H9 (cell line): ENCODE measurements around the gene WDR33. TPM values are rescaled to one million over a fixed set of nuclear protein-coding genes. Genes with fewer than 3 reads are reported as not detected.

Experiments
- DNase-seq: peaks from one replicate; pipeline ENCODE4 v3.0.0-alpha.2; 2017
- H2AFZ ChIP-seq: one replicate; pipeline ENCODE4 v1.6.1; 2013; ENCODE audit warnings: mild to moderate bottlenecking, low read length, control low read depth, moderate library complexity
- H2AK5ac ChIP-seq: 2 replicates; pipeline ENCODE4 v1.6.1; 2013; ENCODE audit warnings: low read length, control low read depth, mixed read lengths; ENCODE audit not compliant: insufficient read length
- H2BK120ac ChIP-seq: one replicate; pipeline ENCODE4 v1.6.1; 2013; ENCODE audit warnings: low read depth, mild to moderate bottlenecking, low read length, control low read depth, inconsistent platforms; ENCODE audit not compliant: poor library complexity, severe bottlenecking
- H2BK12ac ChIP-seq: 2 replicates; pipeline ENCODE4 v1.6.1; 2013; ENCODE audit warnings: low read length, control low read depth, mixed read lengths, low read depth; ENCODE audit not compliant: insufficient read length
- H2BK15ac ChIP-seq: 2 replicates; pipeline ENCODE4 v1.6.1; 2013; ENCODE audit warnings: low read depth, low read length, control low read depth
- H2BK20ac ChIP-seq: one replicate; pipeline ENCODE4 v1.6.1; 2013; ENCODE audit warnings: low read depth, mild to moderate bottlenecking, low read length, control low read depth, inconsistent platforms; ENCODE audit not compliant: poor library complexity, severe bottlenecking
- H2BK5ac ChIP-seq: 2 replicates; pipeline ENCODE4 v1.6.1; 2013; ENCODE audit warnings: low read length, control low read depth, mixed read lengths; ENCODE audit not compliant: insufficient read length
- H3K14ac ChIP-seq: 2 replicates; pipeline ENCODE4 v1.6.1; 2013; ENCODE audit warnings: low read length, control low read depth; ENCODE audit not compliant: insufficient read depth
- H3K18ac ChIP-seq: 2 replicates; pipeline ENCODE4 v1.6.1; 2013; ENCODE audit warnings: low read depth, mild to moderate bottlenecking, mixed read lengths, low read length, control low read depth; ENCODE audit not compliant: insufficient read length
- H3K23ac ChIP-seq: 2 replicates; pipeline ENCODE4 v1.6.1; 2013; ENCODE audit warnings: low read length, control low read depth, mixed read lengths, low read depth; ENCODE audit not compliant: insufficient read length
- H3K23me2 ChIP-seq: 2 replicates; pipeline ENCODE4 v1.6.1; 2013; ENCODE audit warnings: low read depth, mild to moderate bottlenecking, mixed read lengths, low read length, control low read depth; ENCODE audit not compliant: insufficient read length, poor library complexity, severe bottlenecking
- H3K27ac ChIP-seq: 2 replicates; pipeline ENCODE4 v1.5.1; 2013; ENCODE audit warnings: low read length, control low read depth, mixed read lengths, low read depth; ENCODE audit not compliant: insufficient read length
- H3K27me3 ChIP-seq: 2 replicates; pipeline ENCODE4 v1.6.1; 2013; ENCODE audit warnings: low read length, control low read depth, inconsistent platforms; ENCODE audit not compliant: insufficient read depth
- H3K4ac ChIP-seq: 2 replicates; pipeline ENCODE4 v1.6.1; 2013; ENCODE audit warnings: low read depth, mild to moderate bottlenecking, control low read depth, inconsistent platforms, low read length, moderate library complexity
- H3K4me1 ChIP-seq: 2 replicates; pipeline ENCODE4 v1.6.1; 2013; ENCODE audit warnings: low read length, control low read depth, inconsistent platforms; ENCODE audit not compliant: insufficient read depth
- H3K4me2 ChIP-seq: 2 replicates; pipeline ENCODE4 v1.6.1; 2013; ENCODE audit warnings: low read length, control low read depth, mixed read lengths; ENCODE audit not compliant: insufficient read length, insufficient read depth
- H3K56ac ChIP-seq: 2 replicates; pipeline ENCODE4 v1.6.1; 2013; ENCODE audit warnings: low read depth, mild to moderate bottlenecking, mixed read lengths, low read length, control low read depth; ENCODE audit not compliant: insufficient read length
- H3K79me1 ChIP-seq: 2 replicates; pipeline ENCODE4 v1.6.1; 2013; ENCODE audit warnings: low read depth, mild to moderate bottlenecking, moderate library complexity, low read length, control low read depth, inconsistent platforms; ENCODE audit not compliant: insufficient read depth, poor library complexity, severe bottlenecking
- H3K79me2 ChIP-seq: 2 replicates; pipeline ENCODE4 v1.6.1; 2013; ENCODE audit warnings: low read length, control low read depth, inconsistent platforms; ENCODE audit not compliant: insufficient read depth
- H3K9ac ChIP-seq: 2 replicates; pipeline ENCODE4 v1.6.1; 2013; ENCODE audit warnings: low read length, control low read depth, mixed read lengths; ENCODE audit not compliant: insufficient read length; ENCODE audit errors: extremely low read depth
- H3K9me3 ChIP-seq: one replicate; pipeline ENCODE4 v1.6.1; 2013; ENCODE audit warnings: low read depth, low read length, inconsistent platforms; ENCODE audit not compliant: control insufficient read depth
- H3T11ph ChIP-seq: one replicate; pipeline ENCODE4 v1.6.1; 2013; ENCODE audit warnings: mild to moderate bottlenecking, low read length, control low read depth, inconsistent platforms
- H4K20me1 ChIP-seq: one replicate; pipeline ENCODE4 v1.6.1; 2013; ENCODE audit not compliant: control insufficient read depth, insufficient read length, insufficient read depth
- H4K5ac ChIP-seq: 2 replicates; pipeline ENCODE4 v1.6.1; 2013; ENCODE audit warnings: low read depth, mild to moderate bottlenecking, mixed read lengths, low read length, control low read depth; ENCODE audit not compliant: insufficient read length
- H4K8ac ChIP-seq: replicated peaks from 2 replicates; pipeline ENCODE4 v1.6.1; 2013; ENCODE audit warnings: low read length, control low read depth, mixed read lengths, low read depth; ENCODE audit not compliant: insufficient read length
- H4K91ac ChIP-seq: 2 replicates; pipeline ENCODE4 v1.6.1; 2013; ENCODE audit warnings: low read depth, mild to moderate bottlenecking, moderate library complexity, mixed read lengths, low read length, control low read depth; ENCODE audit not compliant: insufficient read length
- H3K27ac Mint-ChIP-seq, 3 experiments: 2 replicates in 2 of 3; 3 replicates in 1 of 3; pipeline ENCODE4 v1.8.0; 2020 to 2021; ENCODE audit warnings: mixed read lengths in 3 of 3, mild to moderate bottlenecking in 1 of 3, moderate library complexity in 1 of 3
- H3K27me3 Mint-ChIP-seq: 2 replicates; pipeline ENCODE4 v1.8.0; 2021; ENCODE audit warnings: low read depth, mild to moderate bottlenecking, moderate library complexity, mixed read lengths
- H3K36me3 Mint-ChIP-seq, 3 experiments: 2 replicates in 2 of 3; 3 replicates in 1 of 3; pipeline ENCODE4 v1.8.0; 2020 to 2021; ENCODE audit warnings: low read depth in 3 of 3, mixed read lengths in 3 of 3; ENCODE audit not compliant: insufficient read depth in 1 of 3
- H3K4me1 Mint-ChIP-seq, 2 experiments: 2 replicates each; pipeline ENCODE4 v1.8.0; 2020; ENCODE audit warnings: mixed read lengths in 2 of 2
- H3K4me3 Mint-ChIP-seq, 2 experiments: 2 replicates in 1 of 2; 3 replicates in 1 of 2; pipeline ENCODE4 v1.8.0; 2020 to 2021; ENCODE audit warnings: mild to moderate bottlenecking in 2 of 2, mixed read lengths in 2 of 2, moderate library complexity in 1 of 2
- H3K9me3 Mint-ChIP-seq, 2 experiments: 2 replicates in 1 of 2; 3 replicates in 1 of 2; pipeline ENCODE4 v1.8.0; 2020; ENCODE audit warnings: mild to moderate bottlenecking in 2 of 2, mixed read lengths in 2 of 2, moderate library complexity in 1 of 2
- CTCF ChIP-seq: fragments of 200-600 bp; sonication (generic); conservative IDR thresholded peaks from 3 replicates; pipeline ENCODE4 v1.8.0; 2021; ENCODE audit warnings: antibody characterized with exemption, mild to moderate bottlenecking
- WGBS: extraction: QIAGEN DNeasy Blood & Tissue Kit; methylation state at CpG from one replicate; pipeline ENCODE4 v1.1.7; 2013; ENCODE audit warnings: missing lambda C conversion rate, low lambda C conversion rate, mixed read lengths; ENCODE audit not compliant: insufficient read length; ENCODE audit errors: extremely low coverage; 5-methylcytosine and 5-hydroxymethylcytosine counted together
- total RNA-seq: library from RNA; stranded (reverse); gene quantifications from 2 replicates; pipeline ENCODE4 v1.2.1, GENCODE V29; 2021

Gene WDR33
- total RNA-seq, 1 experiment from 2014 or later, result 86.0 TPM

- H3K27ac ChIP-seq, result no peak overlapping the region
- H2AFZ ChIP-seq, result no peak overlapping the region
- no peaks in the 10 kb centered on the region for H3K9me3 Mint-ChIP-seq
- no peaks in the 10 kb centered on the region; the same call in 1 of the 2 replicates for H3K4me1 ChIP-seq
- no CpG with 5 or more reads among the region's 19 CpGs for WGBS
- H3K9me3 ChIP-seq, result no peaks in the 10 kb centered on the region
- H2BK120ac ChIP-seq, result no peak overlapping the region
- no peak overlapping the region for H2BK20ac ChIP-seq
- H2AK5ac ChIP-seq, result no peak overlapping the region
- H3K9ac ChIP-seq, result no peak overlapping the region
- no peak overlapping the region for H3K4ac ChIP-seq
- peaks cover 8% of the 10 kb centered on the region; the same call in 1 of the 2 replicates for H3K27me3 ChIP-seq
- no peak overlapping the region for H3K27ac Mint-ChIP-seq
- H4K8ac ChIP-seq, result no peak overlapping the region
- peaks cover 3% of the 10 kb centered on the region for H3K23me2 ChIP-seq
- no peak overlapping the region for H2BK15ac ChIP-seq
- H3K18ac ChIP-seq, result no peak overlapping the region
- no peak overlapping the region for H3K23ac ChIP-seq
- no peak overlapping the region for H4K91ac ChIP-seq
- DNase-seq, result peak; percentile 25
- no peak overlapping the region for H3K14ac ChIP-seq
- no peak overlapping the region for H3K4me2 ChIP-seq
- H4K5ac ChIP-seq, result no peak overlapping the region
- 0 out of 5 replicates have a peak overlapping the region, but pooled peaks of 1 of the 2 experiments have one; percentile 39 for H3K4me3 Mint-ChIP-seq
- H3K79me1 ChIP-seq, result no peaks in the 10 kb centered on the region
- H4K20me1 ChIP-seq, result no peaks in the 10 kb centered on the region
- no peak overlapping the region for H3T11ph ChIP-seq
- H3K36me3 Mint-ChIP-seq, result no peaks in the 10 kb centered on the region; a peak in 1 of 7 replicates
- TF ChIP-seq CTCF, result no peak
- H3K27me3 Mint-ChIP-seq, result peaks cover 46% of the 10 kb centered on the region
- no peaks in the 10 kb centered on the region for H3K79me2 ChIP-seq
- no peak overlapping the region for H3K56ac ChIP-seq
- H2BK5ac ChIP-seq, result no peak overlapping the region
- no peak overlapping the region for H2BK12ac ChIP-seq
- peaks cover 10 to 17% of the 10 kb centered on the region in 2 experiments for H3K4me1 Mint-ChIP-seq
Observed at GRCh38 chr2:127680706-127681287, 130.2 kb downstream of the WDR33 start.
